Spleen (tissue), 7 donors: ENCODE measurements around the gene MYLK.

Experiments used
- POLR2A ChIP-seq, 3 donors: fragments of 450-650 bp; IDR thresholded peaks; one replicate each; pipeline ENCODE4 v1.5.1; 2017; ENCODE audit warnings: antibody characterized with exemption in 3 of 3, mild to moderate bottlenecking in 1 of 3
- TF ChIP-seq, protein P1 (sequence below), 11 experiments: fragments of 200-600 bp in 7 of 11; fragments of 450-650 bp in 4 of 11; sonication (generic) in 4 of 11; IDR thresholded peaks in 8 of 11; conservative IDR thresholded peaks in 3 of 11; 1 replicate in 7 of 11; 2 replicates in 4 of 11; pipeline versions ENCODE4 v1.4.0 to v1.8.0; 2016 to 2021; ENCODE audit warnings: antibody characterized with exemption in 11 of 11, inconsistent platforms in 4 of 11, mild to moderate bottlenecking in 1 of 11
- donor health status: DM: no; HTN: no; CAD: no; lungs with moderate emphysema.
- donor health status: DM: no; HTN: no; CAD: no.
- donor health status: DM: no; HTN: no; CAD: no.

- no peak for TF ChIP-seq POLR2A (IDR thresholded peaks at IDR 0.05)
- TF ChIP-seq, protein P1, sequence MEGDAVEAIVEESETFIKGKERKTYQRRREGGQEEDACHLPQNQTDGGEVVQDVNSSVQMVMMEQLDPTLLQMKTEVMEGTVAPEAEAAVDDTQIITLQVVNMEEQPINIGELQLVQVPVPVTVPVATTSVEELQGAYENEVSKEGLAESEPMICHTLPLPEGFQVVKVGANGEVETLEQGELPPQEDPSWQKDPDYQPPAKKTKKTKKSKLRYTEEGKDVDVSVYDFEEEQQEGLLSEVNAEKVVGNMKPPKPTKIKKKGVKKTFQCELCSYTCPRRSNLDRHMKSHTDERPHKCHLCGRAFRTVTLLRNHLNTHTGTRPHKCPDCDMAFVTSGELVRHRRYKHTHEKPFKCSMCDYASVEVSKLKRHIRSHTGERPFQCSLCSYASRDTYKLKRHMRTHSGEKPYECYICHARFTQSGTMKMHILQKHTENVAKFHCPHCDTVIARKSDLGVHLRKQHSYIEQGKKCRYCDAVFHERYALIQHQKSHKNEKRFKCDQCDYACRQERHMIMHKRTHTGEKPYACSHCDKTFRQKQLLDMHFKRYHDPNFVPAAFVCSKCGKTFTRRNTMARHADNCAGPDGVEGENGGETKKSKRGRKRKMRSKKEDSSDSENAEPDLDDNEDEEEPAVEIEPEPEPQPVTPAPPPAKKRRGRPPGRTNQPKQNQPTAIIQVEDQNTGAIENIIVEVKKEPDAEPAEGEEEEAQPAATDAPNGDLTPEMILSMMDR (IDR thresholded peaks at IDR 0.05 in 8 of 11, conservative IDR thresholded peaks at IDR 0.05 in 3 of 11) = no peak
Measured at GRCh38 chr3:123626881-123627280, 257.3 kb downstream of the MYLK start.
